ENCODE data around the gene KRTAP19-2. TPM values are rescaled to one million over a fixed set of nuclear protein-coding genes. Genes with fewer than 3 reads are reported as not detected.

The KRTAP19-2 gene
- total RNA-seq, 1 experiment from 2014 or later, result not detected

DNA sequence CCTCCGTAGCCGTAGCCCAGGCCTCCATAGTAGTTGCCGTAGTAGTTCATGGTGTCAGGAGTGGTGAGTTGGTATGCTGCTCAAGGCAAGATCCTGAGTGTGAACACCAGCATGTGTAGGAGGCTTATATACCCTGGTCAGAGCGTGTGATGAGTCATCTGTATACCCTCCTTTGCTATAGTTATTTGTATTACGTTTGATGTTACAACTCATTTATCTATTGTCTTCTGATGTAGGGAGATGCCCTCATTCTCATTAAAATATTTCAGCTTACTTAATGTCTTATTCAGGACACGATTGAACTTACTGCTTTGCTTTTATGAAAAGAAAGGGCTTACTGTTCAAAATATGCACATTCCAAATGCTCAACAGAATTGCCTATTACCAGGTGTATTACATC lies 14.8 kb upstream of the KRTAP19-2 start, which contains the start of gene KRTAP19-5:
TSS of gene KRTAP19-5 (minus strand) at position 101 of the 400 bp plus-strand sequence. CDS start at position 50, 51 bp downstream.
- POLR2A ChIA-PET, result no interaction called here
- Histone ChIP-seq H3K36me3 (ENCODE audit: control insufficient read depth, insufficient read depth, low read length) (no peaks in the 10 kb centered on the region), H3K27ac (ENCODE audit: low read length) (no peak within 1 kb of the TSS), H3K9me3 (ENCODE audit: control insufficient read depth, insufficient read depth, low read depth, low read length) (no peaks in the 10 kb centered on the region), H3K4me1 (ENCODE audit: control insufficient read depth, insufficient read depth, low read length) (no peaks in the 10 kb centered on the region), H3K27me3 (ENCODE audit: control insufficient read depth, insufficient read depth, low read length) (no peaks in the 10 kb centered on the region), H3K4me3 (ENCODE audit: low read depth in 2 of 2, low read length in 2 of 2) (no peak within 1 kb of the TSS)
- in situ Hi-C loops (cut with HindIII; ENCODE audit: low pct_unique_long_range_greater_than_20kb, low sequenced_read_pairs), result no loop called here
- intact Hi-C loops (cut with micrococcal nuclease; ENCODE audit: unreplicated experiment), result no loop called here
- no TSS peak for BruUV-seq (replicated peaks)
- CTCF ChIA-PET, result no interaction called here
- ATAC-seq (no peak), DNase-seq (ENCODE audit: low read depth, low spot score) (no peak)
- no peak for TF ChIP-seq TCF7L2 (IDR thresholded peaks at IDR 0.05; ENCODE audit: low read depth, low read length)
- TF ChIP-seq, protein P1, sequence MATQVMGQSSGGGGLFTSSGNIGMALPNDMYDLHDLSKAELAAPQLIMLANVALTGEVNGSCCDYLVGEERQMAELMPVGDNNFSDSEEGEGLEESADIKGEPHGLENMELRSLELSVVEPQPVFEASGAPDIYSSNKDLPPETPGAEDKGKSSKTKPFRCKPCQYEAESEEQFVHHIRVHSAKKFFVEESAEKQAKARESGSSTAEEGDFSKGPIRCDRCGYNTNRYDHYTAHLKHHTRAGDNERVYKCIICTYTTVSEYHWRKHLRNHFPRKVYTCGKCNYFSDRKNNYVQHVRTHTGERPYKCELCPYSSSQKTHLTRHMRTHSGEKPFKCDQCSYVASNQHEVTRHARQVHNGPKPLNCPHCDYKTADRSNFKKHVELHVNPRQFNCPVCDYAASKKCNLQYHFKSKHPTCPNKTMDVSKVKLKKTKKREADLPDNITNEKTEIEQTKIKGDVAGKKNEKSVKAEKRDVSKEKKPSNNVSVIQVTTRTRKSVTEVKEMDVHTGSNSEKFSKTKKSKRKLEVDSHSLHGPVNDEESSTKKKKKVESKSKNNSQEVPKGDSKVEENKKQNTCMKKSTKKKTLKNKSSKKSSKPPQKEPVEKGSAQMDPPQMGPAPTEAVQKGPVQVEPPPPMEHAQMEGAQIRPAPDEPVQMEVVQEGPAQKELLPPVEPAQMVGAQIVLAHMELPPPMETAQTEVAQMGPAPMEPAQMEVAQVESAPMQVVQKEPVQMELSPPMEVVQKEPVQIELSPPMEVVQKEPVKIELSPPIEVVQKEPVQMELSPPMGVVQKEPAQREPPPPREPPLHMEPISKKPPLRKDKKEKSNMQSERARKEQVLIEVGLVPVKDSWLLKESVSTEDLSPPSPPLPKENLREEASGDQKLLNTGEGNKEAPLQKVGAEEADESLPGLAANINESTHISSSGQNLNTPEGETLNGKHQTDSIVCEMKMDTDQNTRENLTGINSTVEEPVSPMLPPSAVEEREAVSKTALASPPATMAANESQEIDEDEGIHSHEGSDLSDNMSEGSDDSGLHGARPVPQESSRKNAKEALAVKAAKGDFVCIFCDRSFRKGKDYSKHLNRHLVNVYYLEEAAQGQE (IDR thresholded peaks at IDR 0.05; ENCODE audit: insufficient read depth in 1 of 2, low read depth in 2 of 2, low read length in 1 of 2), result no peak
- no peak for TF ChIP-seq POLR2AphosphoS5 (IDR thresholded peaks at IDR 0.05; ENCODE audit: low read depth, low read length)
- TF ChIP-seq, protein P2, sequence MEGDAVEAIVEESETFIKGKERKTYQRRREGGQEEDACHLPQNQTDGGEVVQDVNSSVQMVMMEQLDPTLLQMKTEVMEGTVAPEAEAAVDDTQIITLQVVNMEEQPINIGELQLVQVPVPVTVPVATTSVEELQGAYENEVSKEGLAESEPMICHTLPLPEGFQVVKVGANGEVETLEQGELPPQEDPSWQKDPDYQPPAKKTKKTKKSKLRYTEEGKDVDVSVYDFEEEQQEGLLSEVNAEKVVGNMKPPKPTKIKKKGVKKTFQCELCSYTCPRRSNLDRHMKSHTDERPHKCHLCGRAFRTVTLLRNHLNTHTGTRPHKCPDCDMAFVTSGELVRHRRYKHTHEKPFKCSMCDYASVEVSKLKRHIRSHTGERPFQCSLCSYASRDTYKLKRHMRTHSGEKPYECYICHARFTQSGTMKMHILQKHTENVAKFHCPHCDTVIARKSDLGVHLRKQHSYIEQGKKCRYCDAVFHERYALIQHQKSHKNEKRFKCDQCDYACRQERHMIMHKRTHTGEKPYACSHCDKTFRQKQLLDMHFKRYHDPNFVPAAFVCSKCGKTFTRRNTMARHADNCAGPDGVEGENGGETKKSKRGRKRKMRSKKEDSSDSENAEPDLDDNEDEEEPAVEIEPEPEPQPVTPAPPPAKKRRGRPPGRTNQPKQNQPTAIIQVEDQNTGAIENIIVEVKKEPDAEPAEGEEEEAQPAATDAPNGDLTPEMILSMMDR (IDR thresholded peaks at IDR 0.05), result no peak
- TF ChIP-seq SIN3A (IDR thresholded peaks at IDR 0.05; ENCODE audit: borderline replicate concordance, insufficient read depth, low read depth, low read length), result no peak

DNA sequence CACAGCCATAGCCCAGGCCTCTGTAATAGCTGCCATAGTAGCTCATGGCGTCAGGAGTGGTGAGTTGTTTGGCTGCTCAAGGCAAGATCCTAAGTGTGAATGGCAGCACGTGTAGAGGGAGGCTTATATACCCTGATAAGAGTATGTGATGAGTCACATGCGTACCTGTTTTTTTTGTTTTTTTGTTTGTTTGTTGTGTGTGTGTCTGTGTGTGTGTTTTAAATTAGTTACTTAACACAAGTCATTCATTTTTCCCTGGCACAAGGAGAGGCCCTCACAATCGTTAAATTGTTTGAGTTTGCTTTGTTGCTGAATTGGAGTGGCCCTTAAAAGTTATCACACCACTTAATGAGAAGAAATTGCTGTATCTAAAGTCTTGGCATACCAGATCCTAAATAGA lies 9.8 kb upstream of the KRTAP19-2 start, which contains the start of gene KRTAP19-4:
TSS of gene KRTAP19-4 (minus strand) at position 101 of the 400 bp plus-strand sequence. CDS start at position 46, 55 bp downstream.
- H3K27me3 ChIP-seq (ENCODE audit: control insufficient read depth, insufficient read depth, low read length), result no peaks in the 10 kb centered on the region
- DNase-seq (ENCODE audit: low read depth, low spot score) (no peak), ATAC-seq (no peak)
- TF ChIP-seq, protein P2 (IDR thresholded peaks at IDR 0.05), result no peak
- TF ChIP-seq TCF7L2 (IDR thresholded peaks at IDR 0.05; ENCODE audit: low read depth, low read length), result no peak
- no peaks in the 10 kb centered on the region for H3K36me3 ChIP-seq (ENCODE audit: control insufficient read depth, insufficient read depth, low read length)
- H3K9me3 ChIP-seq (ENCODE audit: control insufficient read depth, insufficient read depth, low read depth, low read length), result no peaks in the 10 kb centered on the region
- intact Hi-C loops (cut with micrococcal nuclease; ENCODE audit: unreplicated experiment) (no loop called here), in situ Hi-C loops (cut with HindIII; ENCODE audit: low pct_unique_long_range_greater_than_20kb, low sequenced_read_pairs) (no loop called here)
- H3K4me1 ChIP-seq (ENCODE audit: control insufficient read depth, insufficient read depth, low read length), result no peaks in the 10 kb centered on the region
- no TSS peak for BruUV-seq (replicated peaks)
- H3K4me3 ChIP-seq (ENCODE audit: low read depth in 2 of 2, low read length in 2 of 2), result no peak within 1 kb of the TSS
- CTCF ChIA-PET, result no interaction called here
- POLR2A ChIA-PET, result no interaction called here
- no peak within 1 kb of the TSS for H3K27ac ChIP-seq (ENCODE audit: low read length)
